Hematopoietic multipotent progenitor cell (in vitro differentiated cells): ENCODE measurements around the gene MED17. TPM values are rescaled to one million over a fixed set of nuclear protein-coding genes. Genes with fewer than 3 reads are reported as not detected.
A peak's percentile ranks its signal among the peaks of the same experiment; 100 is the strongest.
"Not testable (repeated sequence)": the region's sequence is repeated elsewhere in the genome, so short reads cannot be mapped to it uniquely, and the experiment has no call there.

Source experiments
- DNase-seq, 3 donors: peaks; one replicate each; pipeline ENCODE4 v3.0.0-alpha.2; 2011 to 2015; ENCODE audit warnings: low read depth in 2 of 3, low spot score in 2 of 3
- total RNA-seq: library from RNA; depleted of rRNA; stranded (reverse); fragments of >200 nt; gene quantifications from one replicate; pipeline ENCODE4 v1.2.3, GENCODE V29; 2012

Gene MED17
- total RNA-seq, 1 donor: 41.5 TPM

GRCh38 chr11:93757301-93757700 is 26.8 kb upstream of the MED17 start:
- no peak for DNase-seq

GRCh38 chr11:93757924-93758865 is 25.9 kb upstream of the MED17 start:
- DNase-seq: no peak

GRCh38 chr11:93759123-93759522 is 25.0 kb upstream of the MED17 start:
- not testable (repeated sequence) for DNase-seq

GRCh38 chr11:93761910-93762309 is 22.2 kb upstream of the MED17 start:
- DNase-seq: no peak

- DNase-seq: no peak
These were observed 18.5 kb upstream of the MED17 start for GRCh38 chr11:93765551-93765950.

- no peak for DNase-seq
These were observed 17.6 kb upstream of the MED17 start for GRCh38 chr11:93766504-93766903.

GRCh38 chr11:93767018-93767417 is 17.1 kb upstream of the MED17 start:
- no peak for DNase-seq

- no peak for DNase-seq
These were observed 13.9 kb upstream of the MED17 start for GRCh38 chr11:93770160-93770559.

GRCh38 chr11:93772123-93772522 is 12.0 kb upstream of the MED17 start:
- DNase-seq: no peak

GRCh38 chr11:93773045-93773477 is 11.0 kb upstream of the MED17 start:
- DNase-seq: no peak

- no peak for DNase-seq
These were observed 10.4 kb upstream of the MED17 start for GRCh38 chr11:93773601-93774200.

- DNase-seq: not testable (repeated sequence)
These were observed 9.5 kb upstream of the MED17 start for GRCh38 chr11:93774560-93774959.

- peak in 2 of 3 donors; percentile 14 to 29 for DNase-seq
These were observed 8.8 kb upstream of the MED17 start for GRCh38 chr11:93775289-93775688.

GRCh38 chr11:93783362-93783761 is 720 bp upstream of the MED17 start:
- no peak for DNase-seq

- DNase-seq: peak in 1 of 3 donors; percentile 10
These were observed 327 bp upstream of the MED17 start for GRCh38 chr11:93783765-93784144.

- no peak for DNase-seq
These were observed 866 bp downstream of the MED17 start for GRCh38 chr11:93784935-93785360.

GRCh38 chr11:93791493-93791892 is 7.4 kb downstream of the MED17 start:
- no peak for DNase-seq

GRCh38 chr11:93796441-93797231 is 12.6 kb downstream of the MED17 start:
- no peak for DNase-seq

GRCh38 chr11:93801366-93801765 is 17.3 kb downstream of the MED17 start:
- DNase-seq: no peak

GRCh38 chr11:93804879-93805278 is 20.8 kb downstream of the MED17 start:
- no peak for DNase-seq

- DNase-seq: no peak
These were observed 23.9 kb downstream of the MED17 start for GRCh38 chr11:93807980-93808379.
